Left colon (tissue), 2 donors: Measurements from ENCODE around the gene LAPTM5. TPM values are rescaled to one million over a fixed set of nuclear protein-coding genes. Genes with fewer than 3 reads are reported as not detected.
A peak's percentile ranks its signal among the peaks of the same experiment; 100 is the strongest.

Source experiments
- ATAC-seq: fragments of 200-7000 bp; cut with Tn5 transposase; one replicate; pipeline ENCODE4 v1.9.1; 2020; ENCODE audit warnings: mild to moderate bottlenecking, moderate library complexity
- DNase-seq, 2 donors: peaks; one replicate each; pipeline ENCODE4 v3.0.0-alpha.2; 2020
- intact Hi-C, 2 donors: fragments of 100-400 bp; cut with DNase I in 1 of 2; cut with micrococcal nuclease in 1 of 2; formaldehyde crosslinking; loops; one replicate each; pipeline versions ENCODE4 v1.11.2 to v1.14.0; 2022; cut with DNase I, micrococcal nuclease
- total RNA-seq, 2 donors: library from RNA; stranded (reverse); fragmentation: NEBNext Ultra II Directional; extraction: Animal tissue kit (Norgen Biotek cat#: 25700); gene quantifications; one replicate each; pipeline ENCODE4 v1.2.1, GENCODE V29; 2021
- donor health status: DM: no; HTN: no; CAD: no.
- donor health status: DM: yes; HTN: yes; CAD: no.

Gene LAPTM5
- total RNA-seq, 2 donors from 2014 or later = 10.7 to 49.1 TPM

DNA sequence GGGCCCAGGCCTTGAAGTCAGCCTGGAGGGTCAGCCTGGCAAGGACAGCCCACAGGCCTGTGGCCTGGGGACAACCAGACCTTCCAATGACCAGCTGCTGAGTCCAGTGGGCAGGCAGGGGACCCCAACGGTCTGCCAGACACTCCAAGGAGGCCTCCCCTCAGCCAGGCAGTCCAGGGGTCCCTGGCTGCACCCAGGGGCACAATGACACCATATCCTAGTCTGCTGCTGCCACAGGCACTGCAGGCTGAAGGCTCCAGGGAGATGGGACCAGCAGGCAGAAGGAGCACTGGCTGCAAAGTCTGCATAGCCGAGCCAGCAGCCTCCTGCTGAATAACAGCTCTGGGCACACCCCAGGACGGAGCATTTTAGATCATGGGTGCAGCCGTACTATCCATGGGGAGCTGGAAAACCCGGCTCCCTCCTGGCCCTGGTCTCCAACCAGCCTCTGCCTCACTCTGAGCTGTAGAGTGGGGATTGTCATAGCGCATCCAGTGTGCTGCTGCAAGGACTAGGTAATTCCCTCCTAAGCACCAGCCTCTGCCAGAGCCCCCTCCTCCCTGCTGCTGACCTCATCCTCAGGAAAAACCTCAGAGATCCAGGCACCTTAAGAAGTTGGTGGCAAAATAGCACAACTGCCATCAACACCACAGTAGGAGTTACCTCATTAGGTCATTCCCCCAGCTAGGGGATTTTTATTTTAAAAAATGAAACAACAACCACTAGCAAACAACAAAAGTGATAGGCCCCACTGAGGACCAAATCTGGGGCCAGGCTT is 4.8 kb upstream of the LAPTM5 start:
- no peak for ATAC-seq
- DNase-seq = no peak
- intact Hi-C loops = no loop called here

GRCh38 chr1:30761381-30762151 is 4.0 kb upstream of the LAPTM5 start:
- ATAC-seq (no peak), DNase-seq (no peak)
- intact Hi-C loops = no loop called here

GRCh38 chr1:30760596-30761324 is 3.2 kb upstream of the LAPTM5 start:
- DNase-seq (no peak), ATAC-seq (peak; percentile 60)
- intact Hi-C loops = no loop called here

DNA sequence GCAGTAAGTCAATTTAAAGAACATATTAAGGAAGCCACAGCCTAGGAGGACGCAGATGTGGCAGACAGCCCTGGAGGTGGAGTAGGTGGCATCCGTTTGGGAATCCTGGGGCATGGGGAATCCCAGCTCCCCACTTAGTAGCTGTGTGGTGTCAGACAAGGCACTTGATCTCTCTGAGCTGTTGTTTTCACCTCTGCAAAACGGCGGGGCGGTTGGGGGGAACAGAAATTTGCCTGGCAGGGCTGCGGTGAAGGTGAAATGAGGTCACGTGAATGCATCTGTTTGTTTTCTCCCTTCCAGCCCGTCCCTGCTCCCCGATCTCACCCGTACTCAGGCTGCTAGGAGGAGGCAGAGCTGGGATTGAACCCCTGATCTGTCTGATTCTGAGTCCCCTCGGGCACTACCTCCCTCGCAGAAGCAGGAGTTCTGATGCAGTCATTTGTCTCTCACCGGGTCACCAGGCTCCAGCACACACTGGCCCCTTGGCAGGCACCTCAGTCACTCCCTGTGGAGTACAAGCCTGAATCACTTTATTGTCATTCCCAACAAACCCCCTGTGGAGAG is 2.2 kb upstream of the LAPTM5 start:
- intact Hi-C loops = no loop called here
- DNase-seq = peak in 1 of 2 donors; percentile 34
- no peak for ATAC-seq

DNA sequence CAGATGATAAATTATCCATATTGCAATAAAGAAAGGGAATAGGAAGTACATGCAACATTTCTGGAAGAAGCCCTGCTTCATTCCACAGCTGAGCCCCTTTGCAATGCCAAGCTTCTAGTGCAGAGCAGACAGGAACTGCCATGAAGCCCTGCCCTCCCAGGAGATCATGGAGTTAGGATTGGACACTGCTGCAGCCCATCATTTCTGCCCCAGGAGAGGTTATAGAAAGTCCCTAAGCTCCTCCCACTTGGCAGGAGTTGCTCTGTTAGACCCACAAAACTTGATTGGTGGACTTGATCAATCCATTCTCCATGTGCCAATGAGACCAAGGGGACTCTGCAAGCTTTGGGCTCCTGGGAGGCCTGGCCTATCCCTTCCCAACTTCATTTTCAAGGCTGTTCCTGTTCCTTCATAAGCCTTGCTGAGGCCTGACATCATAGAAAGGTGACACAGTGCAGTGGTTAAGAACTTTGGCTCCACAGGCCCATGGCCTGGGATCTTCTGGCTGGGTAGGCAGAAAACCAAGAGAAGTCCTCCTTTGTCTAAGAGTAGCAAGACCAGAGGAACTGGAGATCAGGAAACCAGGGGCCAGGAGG is 1.3 kb upstream of the LAPTM5 start:
- intact Hi-C loops = no loop called here
- ATAC-seq (no peak), DNase-seq (no peak)

DNA sequence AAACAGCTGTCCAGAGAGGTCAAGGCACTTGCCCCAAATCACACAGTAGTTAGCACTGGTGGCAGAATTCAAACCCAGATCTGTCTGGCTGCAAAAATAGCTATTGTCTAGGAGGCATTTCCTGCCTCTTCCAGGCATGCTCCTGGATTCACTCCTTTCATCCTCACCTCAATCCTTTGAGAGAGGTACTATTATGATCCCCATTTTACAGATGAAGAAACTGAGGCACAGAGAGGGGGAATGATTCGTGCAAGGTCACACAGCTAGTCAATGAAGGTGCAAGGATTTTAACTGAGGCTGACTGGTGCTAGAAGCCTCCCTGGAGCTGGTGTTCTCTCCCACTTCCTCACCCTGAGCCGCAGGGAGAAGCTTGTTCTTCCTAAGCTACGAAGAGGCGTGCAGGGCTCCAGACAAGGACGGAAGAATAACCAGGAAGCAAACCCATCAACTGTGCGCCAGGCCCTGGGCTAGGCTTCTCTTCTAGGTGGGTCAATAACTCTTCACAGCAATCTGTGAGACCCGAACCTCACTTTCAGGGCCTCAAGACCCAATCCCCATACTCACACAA is 631 bp upstream of the LAPTM5 start:
- intact Hi-C loops = no loop called here
- ATAC-seq (no peak), DNase-seq (no peak)

- DNase-seq = peak; percentile 52 to 70
- ATAC-seq = peak; percentile 39
- intact Hi-C loops = no loop called here
Observed at GRCh38 chr1:30756545-30757351, 826 bp downstream of the LAPTM5 start.

- no peak for ATAC-seq
- intact Hi-C loops = no loop called here
Observed at GRCh38 chr1:30756206-30756544, 1.4 kb downstream of the LAPTM5 start.

DNA sequence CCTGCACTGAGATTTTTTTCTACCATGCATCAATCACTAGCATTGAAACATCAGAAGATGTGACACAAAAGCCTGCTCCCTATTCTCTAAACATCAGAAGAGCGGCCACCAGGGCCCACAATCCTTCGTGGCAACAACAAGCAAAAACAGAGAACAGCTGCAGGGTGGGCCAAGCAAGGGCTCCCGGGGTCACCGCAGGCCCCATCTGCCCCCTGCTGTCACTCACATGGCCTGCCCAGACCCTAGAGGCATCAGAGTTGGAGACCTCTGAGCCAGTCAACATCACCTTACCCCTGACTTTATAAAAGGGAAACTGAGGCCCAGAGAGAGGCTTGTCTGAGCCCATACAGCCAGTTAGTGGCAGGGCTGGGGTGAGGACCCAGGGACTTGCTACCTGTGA is 1.8 kb downstream of the LAPTM5 start:
- intact Hi-C loops = no loop called here
- no peak for ATAC-seq

More at GRCh38 chr1:30756206-30756544, 1.4 kb downstream of the LAPTM5 start:
- no peak for DNase-seq

GRCh38 chr1:30755334-30755733 is 2.2 kb downstream of the LAPTM5 start:
- ATAC-seq = no peak
- intact Hi-C loops = no loop called here
- no peak for DNase-seq

More for the DNA sequence above, 1.8 kb downstream of the LAPTM5 start:
- no peak for DNase-seq

- no peak for ATAC-seq
- intact Hi-C loops = no loop called here
- DNase-seq = no peak
Observed at GRCh38 chr1:30754684-30755171, 2.8 kb downstream of the LAPTM5 start.

DNA sequence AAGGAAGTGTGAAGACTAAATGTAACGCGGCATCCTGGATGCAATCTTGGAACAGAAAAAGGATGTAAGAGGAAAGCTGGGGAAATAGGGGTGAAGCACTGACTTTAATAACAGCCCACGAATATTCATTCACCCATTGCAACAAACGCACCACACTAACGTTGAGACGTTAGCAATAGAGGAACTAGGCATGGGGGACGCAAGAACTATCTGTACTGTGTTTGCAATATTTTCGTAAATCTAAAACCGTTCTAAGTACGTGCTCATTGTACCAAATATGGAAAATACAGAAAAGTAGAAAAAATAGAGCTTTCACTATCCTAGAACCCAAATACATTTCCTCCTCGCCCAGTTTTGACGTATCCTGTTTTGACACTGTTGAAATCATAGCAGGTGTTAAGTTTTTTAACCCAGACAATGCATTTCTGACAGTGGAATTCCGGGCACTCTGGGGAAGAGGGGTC is 3.9 kb downstream of the LAPTM5 start:
- intact Hi-C loops = no loop called here
- DNase-seq (no peak), ATAC-seq (no peak)

- intact Hi-C loops = no loop called here
- ATAC-seq (no peak), DNase-seq (no peak)
Observed at GRCh38 chr1:30753118-30753517, 4.5 kb downstream of the LAPTM5 start.

- no peak for DNase-seq
- no peak for ATAC-seq
- intact Hi-C loops = no loop called here
Observed at GRCh38 chr1:30752651-30752908, 5.0 kb downstream of the LAPTM5 start.

DNA sequence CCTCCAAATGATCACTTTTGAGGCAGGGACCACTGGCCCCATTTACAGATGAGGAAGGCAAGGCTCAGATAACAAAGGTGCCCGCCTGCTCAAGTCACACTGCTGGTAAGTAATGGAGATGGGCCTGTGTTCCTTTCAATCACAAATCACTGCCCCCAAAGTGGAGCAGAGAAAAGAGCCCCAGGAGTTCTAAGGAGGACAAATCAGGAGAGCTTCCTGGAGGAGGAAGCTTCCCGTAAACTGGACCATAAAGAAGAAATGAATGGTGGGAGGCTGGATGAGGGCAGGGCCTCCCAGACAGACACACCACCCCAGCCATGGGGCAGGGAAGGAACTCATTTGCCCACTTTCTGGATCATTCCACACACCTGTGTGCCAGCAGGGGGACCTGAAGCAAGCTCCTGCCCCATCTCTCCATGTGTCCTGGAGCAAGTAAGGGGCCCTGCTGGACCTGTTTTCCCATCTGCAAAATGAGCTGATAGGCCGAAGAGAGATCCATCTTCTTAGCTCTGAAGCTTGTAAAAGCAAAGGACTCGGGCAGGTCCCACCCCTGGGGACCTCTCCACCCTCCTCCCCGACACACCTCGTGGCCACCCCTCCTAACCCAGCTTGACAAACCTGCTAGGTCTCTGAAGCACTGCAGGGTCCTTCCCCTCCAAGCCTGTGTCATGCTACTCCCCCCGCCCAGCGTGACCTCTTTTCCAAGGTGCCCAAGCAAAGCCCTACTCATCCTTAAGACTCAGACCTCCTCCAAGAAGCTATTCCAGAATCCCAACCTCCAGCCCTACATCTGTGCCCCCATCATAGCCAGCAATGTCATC is 5.5 kb downstream of the LAPTM5 start:
- ATAC-seq (no peak), DNase-seq (no peak)
- intact Hi-C loops = no loop called here

GRCh38 chr1:30750731-30751291 is 6.8 kb downstream of the LAPTM5 start:
- no peak for ATAC-seq
- intact Hi-C loops = no loop called here
- DNase-seq = peak in 1 of 2 donors; percentile 35
